SHP77 (cell line): ENCODE measurements around the gene FGG.
"Not testable (repeated sequence)": the region's sequence is repeated elsewhere in the genome, so short reads cannot be mapped to it uniquely, and the experiment has no call there.

ENCODE experiments used
- DNase-seq, 2 experiments: peaks; one replicate each; lab custom pipeline; 2025; lab: John Stamatoyannopoulos, UW

FGG gene

DNA sequence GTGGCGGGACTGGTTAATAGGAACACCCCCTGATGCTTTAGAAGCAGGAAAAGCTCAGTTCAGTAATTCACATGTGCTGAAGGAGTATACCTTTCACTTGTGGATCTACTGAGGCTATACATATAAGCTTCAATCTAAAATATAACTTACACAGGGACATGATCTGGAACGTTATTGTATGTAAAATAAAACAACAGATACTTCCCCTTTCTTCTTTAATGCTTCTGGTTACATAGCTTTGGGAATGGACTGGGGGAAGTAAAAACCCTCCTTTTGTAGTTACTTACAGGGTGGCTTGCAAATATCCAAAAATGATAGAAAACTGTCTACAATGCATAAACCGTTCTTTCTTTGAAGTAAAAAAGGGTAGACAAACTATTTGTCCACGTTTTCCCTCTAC is 1.9 kb downstream of the FGG start:
- no peak for DNase-seq

DNA sequence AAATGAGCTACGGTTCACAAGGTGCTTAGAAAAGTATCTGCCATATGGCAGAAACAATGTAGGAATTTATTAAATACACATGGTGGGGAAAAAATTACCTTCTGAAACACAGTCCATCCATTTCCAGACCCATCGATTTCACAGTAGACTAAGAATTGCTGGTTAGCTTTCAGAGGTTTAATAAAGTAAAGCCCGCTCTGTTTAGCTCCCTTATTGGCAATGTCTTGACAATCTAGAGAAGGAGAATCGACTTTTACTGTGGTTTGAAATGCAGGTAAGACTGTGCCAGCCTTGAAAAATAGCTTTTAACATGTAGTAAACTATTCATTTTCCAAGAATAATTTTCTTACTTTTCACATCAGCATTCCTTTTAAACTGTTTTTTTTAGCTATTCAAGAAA is 2.9 kb downstream of the FGG start:
- no peak for DNase-seq

DNA sequence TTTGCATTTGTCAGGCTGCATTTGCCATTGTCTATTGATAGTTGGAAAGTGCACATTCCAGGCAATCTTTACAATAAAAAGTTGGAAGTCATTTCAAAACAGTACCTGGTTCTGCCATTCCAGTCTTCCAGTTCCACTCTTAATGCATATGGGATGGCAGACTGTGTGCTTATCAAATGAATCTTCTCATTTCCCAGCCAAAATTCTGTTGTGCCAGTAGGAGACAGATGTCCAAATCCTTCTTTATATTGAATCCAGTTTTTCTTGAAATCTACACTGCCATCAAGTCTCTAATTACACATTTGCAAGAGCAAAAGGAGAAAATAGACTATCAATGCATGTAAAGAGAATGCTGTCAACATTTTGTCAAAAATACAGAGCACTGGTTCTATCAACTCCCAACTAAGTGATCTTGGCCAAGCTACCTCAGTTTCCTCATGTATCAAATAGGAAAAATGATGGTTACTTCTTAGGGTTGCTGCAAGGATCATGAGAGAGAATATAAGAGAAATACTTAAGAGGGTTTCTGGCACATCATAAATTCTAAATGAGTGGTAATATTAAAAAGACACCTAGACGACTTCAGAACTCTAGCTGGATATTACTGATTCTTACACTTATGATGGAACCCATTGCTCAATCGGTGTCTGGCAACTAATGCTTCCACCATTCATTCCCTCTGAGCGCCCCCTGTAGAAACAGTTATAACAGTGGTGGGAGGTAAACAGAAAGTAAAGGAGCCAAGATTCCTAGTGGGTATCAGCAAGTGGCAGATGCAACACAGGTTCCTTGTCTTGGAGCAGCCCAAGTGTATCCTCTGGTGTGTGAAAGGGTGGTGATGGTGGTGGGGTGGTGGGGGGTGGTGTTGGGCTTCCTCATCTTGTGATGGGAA is 3.8 kb downstream of the FGG start:
- no peak for DNase-seq

DNA sequence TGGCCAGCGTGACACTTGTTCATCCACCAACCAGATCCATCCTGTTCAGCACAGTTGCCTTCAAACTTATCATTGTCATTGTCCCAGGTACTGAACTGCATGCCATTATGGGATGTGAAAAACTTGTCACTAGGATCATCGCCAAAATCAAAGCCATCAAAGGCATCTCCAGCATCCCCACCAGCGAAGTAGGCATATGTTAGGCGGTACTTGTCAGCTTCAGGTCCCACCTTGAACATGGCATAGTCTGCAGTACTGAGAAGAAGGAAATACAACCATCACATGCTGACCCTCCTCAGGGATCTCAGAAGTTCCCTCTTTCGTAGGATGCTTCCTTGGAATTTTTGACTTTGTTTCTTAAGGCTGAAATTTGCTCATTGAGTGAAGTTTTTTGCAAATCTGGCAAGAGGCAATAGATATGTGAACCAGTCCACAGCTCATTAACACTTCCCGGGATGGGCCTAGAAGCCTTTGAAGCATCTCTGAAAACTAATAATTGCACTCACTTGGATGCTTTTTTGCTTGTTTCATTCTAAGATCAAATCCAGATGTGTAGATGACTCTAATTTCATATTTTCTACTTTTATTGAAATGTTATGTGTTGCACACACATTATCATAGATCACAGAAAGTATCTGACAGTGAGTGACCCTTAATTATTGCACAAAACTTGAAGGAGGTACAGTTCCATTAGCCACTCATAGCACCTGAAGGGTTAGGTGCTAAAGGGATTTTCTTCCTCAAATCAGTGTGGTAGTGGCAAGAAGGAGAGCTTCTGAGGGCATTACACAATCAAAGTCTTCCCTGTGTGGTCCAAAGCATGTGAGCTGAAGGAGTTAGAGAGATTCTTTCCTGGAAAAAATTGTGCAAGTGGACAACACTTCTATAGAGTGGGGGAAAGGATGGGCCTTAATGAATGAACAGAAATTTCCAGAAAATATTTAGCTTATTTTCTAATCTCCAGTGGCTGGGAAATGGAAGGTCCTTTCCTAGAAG is 5.4 kb downstream of the FGG start:
- DNase-seq, result no peak

DNA sequence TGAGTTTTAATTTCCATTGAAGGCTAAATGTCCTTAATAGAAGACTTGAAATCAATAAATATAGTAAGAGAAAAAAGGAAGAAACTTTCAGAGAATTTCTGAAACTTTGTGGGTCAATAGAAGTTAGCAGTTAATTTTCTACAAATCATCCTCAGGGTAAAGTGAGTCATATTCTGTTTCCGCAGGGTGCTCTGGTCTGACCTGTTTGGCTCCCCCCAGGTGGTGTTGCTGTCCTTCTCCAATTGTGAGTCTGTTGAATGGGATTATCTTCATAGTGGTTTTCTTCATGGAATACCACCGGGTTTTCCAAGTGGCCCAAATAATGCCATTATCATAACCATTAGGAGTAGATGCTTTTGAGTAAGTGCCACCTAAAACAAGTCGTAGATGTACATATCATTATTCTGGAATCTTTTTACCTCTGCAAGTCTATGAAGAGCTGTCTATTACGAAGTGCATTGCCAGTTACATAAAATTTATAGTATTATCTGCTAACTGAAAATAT is 7.7 kb downstream of the FGG start:
- no peak for DNase-seq

DNA sequence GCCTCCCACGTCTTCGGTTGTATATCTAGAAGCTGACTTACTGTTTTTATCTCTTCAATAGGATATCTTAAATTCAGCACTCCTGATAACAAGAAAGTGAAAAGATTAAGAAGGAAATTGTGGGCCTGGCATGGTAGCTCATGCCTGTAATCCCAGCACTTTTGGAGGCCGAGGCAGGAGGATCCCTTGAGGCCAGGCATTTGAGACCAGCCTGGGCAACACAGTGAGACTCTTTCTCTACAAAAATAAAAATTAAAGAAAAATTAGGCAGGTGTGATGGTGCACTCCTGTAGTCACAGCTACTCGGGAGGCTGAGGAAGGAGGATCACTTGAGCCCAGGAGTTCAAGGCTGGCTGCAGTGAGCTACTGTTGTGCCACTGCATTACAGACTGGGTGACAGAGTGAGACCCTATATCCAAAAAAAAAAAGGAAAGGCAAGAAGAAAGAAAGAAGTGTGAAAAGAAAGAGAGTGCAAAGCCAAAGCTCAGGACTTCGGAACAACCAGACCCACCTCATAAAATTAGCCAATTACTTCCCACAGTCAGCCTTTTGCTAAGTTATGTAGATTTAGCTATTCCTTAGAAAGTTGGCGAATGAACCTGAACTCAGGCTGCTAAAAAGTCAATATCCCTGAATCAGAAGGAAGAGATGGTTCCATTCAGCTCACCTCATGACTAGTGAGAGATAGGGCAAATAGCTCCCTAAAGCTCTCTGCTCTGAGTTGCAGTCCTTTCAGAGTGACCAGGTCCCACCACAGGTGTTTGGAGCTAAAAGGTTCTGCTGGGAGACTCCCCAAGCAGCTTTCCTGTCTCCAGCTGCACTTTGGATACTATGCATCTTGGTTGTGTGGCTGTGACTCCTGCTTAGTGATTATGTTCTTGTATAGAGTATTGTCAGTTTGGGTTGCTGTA is 9.2 kb downstream of the FGG start:
- DNase-seq, result no peak

DNA sequence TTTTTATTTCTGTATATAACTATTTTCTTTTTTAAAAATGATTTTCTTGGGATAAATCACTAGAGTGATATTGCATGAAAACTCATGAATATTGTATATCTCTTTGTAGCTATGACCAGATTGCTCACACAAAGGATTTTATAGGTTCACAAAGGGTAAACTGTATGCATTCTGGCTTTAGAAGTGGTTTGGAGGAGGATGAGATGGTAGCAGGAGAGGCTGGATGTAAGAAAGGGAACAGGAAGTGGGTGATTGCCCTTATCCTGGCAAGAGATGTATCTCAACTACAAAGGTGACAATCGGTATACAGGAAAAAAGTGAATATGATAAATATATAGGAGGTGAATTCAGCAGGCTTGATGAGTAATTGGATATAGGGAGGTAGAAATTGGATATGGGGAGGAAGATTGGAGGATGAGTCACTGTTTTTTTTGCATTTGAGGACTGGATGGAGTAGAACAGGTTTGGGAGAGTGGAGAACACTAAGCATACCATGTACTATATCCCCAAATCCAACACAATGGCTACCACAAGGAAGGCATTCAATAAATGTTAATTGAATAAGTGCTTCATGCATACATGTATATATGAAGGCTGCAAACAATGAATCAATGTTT is 9.9 kb downstream of the FGG start:
- no peak for DNase-seq

DNA sequence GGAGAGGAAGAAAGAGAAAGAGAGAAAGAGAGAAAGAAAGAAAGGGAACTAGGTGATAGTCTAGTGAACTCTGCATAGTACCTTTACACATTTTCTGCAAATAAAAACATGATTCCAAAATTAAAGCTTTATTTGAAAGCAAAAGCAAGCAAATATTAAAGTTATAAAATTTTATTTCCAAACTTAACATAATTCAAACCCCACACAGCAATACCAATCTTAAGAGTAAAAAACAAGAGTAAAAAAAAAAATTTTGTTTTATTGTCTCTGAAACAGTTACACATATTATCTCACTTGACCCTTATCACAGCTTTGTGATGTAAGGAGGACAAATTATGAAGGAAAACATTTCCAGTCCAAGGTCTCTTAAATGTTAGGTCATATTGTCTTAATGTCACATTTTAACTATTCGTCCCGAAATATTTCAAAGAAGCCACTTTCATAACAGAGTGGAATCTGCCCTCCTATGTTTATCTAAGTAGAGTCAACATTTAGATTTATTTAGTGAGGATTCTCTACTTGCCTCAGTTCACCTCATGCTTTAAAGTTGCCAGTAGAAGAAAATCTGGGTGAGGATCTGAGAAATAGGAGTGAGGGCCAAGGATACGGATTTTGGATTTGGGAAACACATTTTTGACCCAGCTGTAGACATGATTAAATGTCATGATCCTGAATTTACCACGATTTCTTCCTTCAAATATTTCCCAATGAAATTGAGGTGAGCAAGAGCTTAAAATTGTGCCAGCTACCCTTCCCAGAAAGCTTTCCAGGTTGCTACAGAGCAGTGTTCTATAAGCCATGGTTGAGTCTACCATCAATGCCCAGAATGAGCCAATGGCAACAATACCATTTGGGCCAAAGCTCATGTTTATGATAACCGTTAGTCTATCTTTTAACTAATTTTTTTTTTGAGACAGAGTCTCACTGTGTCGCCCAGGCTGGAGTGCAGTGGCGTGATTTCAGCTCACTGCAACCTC is 14.4 kb downstream of the FGG start:
- DNase-seq, result no peak

DNA sequence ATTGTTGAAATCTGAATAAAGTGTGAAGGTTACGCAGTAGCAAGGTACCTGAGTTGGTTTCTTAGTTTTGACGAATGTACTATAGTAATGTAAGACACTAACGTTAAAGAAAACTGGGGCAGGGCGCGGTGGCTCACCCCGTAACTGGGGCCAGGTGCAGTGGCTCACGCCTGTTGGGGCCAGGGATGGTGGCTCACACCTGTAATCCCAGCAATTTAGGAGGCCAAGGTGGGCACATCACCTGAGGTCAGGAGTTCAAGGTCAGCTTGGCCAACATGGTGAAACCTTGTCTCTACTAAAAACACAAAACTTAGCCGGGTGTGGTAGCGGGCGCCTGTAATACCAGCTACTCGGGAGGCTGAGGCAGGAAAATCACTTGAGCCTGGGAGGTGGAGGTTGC is 15.2 kb downstream of the FGG start:
- DNase-seq, result not testable (repeated sequence)

DNA sequence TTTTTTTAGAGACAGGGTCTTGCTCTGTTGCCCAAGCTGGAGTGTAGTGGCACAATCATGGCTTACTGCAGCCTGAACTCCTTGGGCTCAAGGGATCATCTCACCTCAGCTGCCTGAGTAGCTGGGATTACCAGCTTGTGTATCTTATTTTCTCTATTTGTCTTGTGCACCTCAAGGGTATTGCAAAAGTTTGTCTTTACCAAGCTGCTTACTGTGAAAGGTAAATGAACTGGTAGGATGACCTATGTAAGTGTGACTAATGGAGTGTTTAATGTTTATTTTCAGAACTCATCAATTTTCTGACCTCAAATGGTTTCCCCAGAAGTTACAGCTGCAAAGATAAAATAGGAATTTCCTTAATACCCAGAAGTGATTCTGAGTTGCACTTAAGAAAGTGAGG is 16.6 kb downstream of the FGG start:
- DNase-seq, result no peak

DNA sequence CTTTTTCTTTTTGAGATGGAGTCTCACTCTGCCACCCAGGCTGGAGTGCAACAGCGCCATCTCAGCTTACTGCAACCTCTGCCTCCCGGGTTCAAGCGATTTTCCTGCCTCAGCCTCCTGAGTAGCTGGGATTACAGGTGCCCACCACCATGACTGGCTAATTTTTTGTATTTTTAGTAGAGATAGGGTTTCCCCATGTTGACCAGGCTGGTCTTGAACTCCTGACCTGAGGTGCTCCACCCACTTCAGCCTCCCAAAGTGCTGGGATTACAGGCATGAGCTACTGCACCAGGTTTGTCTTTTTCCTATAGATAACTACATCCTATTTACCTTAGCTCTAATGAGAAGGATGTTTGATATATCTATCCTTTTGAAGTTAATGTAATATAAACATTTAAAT is 18.1 kb downstream of the FGG start:
- DNase-seq, result not testable (repeated sequence)

DNA sequence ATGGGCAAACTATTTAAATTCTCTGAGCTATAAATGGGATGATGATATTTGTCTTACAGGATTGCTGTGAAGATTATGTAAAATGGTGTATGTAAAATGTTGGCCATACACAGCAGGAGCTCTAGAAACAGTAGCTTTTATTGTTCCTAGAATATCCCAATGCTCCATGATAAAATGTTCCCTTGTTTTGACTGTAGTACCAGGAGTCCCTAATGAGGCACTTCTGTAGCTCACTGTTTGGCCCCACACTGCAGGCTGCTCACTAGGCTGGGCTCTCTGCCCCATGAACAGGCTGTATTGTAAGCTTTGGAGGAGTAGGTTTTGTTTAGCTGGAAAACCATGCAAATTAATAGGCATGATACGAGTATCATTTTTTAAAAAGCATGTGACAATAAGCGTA is 18.6 kb downstream of the FGG start:
- no peak for DNase-seq

DNA sequence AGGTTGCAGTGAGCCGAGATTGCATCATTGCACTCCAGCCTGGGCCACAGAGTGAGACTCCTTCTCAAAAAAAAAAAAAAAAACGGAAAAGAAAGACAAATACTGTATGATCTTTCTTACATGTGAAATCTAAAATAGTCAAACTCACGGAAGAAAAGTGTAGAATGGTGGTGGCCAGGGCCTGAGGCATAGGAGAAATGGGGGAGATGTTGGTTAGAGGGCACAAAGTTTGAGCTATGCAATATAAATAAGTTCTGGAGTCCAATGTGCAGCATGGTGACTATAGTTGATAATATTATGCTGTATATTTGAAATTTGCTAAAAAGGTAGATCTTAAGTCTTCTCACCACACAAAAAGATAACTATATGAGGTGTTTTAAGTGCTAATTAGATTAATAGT is 20.6 kb downstream of the FGG start:
- DNase-seq, result no peak

DNA sequence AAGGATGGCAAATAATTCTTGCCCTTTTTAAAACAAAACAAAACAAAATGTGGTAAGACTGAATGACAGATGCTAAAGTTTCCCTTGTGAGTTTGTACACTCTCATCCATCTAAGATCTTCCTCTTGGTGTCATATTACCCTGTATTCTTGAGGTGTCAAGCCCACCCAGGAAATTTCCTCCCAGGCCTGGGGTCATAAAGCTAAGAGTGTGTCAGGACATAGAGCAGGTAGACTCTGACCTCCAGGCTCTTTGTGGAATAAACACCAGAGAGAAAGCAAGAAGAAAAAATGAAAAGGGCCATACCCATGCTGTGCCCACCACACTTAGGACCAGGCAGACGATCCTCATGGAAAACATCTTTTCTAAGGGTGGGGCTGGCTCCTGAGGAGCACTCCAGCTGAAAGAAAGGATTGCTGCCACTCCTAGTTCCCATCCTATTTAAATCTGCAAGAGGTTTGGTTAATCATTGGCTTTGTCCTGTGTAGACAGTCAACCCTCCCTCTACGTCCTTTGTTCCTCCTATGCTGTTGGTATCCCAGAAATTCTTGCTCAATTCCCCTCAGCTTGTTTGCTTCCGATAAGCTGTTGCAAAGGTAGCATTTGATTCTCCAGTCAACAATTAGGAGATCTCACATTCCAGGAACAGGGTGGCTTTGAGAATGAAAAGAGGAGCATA is 22.0 kb downstream of the FGG start, which contains the start of gene FGA:
TSS of gene FGA (minus strand) at position 414 of the 678 bp plus-strand sequence. CDS start at position 359, 55 bp downstream.
- DNase-seq, result no peak

DNA sequence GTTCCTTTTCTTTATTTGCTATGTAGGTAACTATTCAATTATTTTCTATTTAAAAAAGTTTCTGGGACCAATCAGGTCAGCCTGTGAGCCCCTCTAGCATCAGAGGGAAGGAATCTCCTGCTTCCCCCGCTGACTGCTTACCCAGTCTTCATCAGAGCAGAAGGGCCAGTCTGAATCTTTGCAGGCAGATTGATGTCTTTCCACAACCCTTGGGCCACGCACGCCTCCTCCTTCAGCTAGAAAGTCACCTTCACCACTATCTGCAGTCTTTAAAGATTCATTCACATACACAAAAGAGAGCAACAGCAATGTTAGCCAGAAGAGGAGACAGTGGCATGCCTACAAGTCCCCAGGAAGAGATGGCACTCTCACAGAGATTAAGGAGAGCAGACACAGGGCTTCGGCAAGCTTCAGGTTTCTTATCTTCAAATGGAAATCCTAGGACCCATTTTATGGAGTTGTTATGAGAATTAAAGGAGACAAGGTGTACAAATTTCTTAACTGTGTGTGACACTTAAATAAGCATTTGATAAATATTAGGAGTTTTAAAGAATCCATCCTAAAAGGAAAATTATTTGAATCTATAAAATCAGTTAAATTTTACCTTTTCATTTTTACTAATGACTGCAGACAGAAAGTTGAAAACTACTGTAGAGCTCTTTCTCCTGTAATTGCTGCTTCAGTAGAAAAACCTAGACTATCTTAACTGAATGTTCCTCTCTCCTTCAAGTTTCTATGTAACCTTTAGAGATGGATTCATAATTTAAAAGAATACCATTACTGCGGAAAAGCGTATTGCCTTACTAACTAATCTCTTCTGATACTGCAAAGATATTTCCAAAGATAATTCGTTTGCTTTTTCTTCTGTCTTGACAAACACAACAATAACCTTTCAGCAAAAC is 22.9 kb downstream of the FGG start:
- no peak for DNase-seq

DNA sequence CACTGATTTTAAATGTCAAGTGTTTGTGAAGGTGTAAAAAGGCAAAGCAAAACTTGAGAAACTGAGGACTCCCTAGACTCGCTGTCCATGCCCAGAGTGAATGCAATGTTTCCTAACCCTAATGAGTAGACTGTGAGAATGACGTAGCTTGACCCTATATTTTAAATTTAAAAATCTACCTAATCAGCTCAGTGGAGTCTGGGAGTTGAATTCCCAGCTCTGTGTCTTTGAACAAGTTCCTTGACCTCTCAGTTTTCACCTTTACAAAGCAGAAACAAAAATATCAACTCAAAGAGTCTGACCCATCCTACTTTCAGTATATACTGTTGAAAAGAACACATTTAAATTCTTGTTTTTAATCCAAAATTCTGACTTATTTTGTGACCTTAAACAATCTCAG is 24.3 kb downstream of the FGG start:
- no peak for DNase-seq

DNA sequence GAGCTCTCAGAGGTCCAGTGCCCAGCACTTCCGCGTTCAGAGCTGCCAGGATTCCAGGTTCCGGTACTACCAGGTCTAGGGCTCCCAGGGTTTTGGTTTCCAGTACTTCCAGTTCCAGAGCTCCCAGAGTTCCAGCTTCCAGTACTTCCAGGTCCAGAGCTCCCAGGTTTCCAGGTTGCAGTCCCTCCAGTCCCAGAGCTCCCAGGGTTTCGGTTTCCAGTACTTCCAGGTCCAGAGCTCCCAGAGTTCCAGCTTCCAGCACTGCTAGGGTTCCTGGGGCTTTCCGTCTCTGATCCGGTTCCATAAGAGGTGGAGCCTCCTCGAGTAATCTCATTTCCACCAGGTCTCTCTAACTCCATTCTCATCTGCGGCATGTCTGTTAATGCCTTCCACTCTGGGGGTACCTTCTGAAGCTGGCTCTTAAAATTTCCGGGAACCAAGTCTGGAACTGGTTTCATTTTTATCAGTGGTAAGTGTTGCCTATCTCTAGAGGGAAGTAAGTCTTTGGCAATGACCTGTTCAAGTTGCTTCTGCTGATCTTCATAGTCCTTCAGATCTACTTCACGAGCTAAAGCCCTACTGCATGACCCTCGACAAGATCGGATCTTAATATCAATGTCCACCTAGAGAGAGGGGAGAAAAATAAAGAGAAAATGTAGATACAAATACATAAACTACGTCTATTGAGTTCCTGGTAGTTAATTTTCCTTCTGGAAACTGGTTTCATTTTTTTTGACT is 26.0 kb downstream of the FGG start:
- DNase-seq, result no peak
